IMR-90 (cell line): ENCODE results near the gene BMP8A. TPM values are rescaled to one million over a fixed set of nuclear protein-coding genes. Genes with fewer than 3 reads are reported as not detected.

ENCODE experiments used
- ATAC-seq: fragments of 200-7000 bp; cut with Tn5 transposase; 2 replicates; pipeline ENCODE4 v1.9.1; 2020; ENCODE audit warnings: low read depth, mild to moderate bottlenecking, moderate library complexity
- BruUV-seq: library from RNA; stranded (reverse); fragments of 400-500 nt; replicated peaks from 2 replicates; lab custom pipeline; 2021; lab: Mats Ljungman, UMichigan
- CTCF ChIA-PET: fragments of 300-600 bp; formaldehyde crosslinking; extraction: SDS; loops from one replicate; lab custom pipeline; 2021; ENCODE audit warnings: antibody characterized with exemption; lab: Yijun Ruan, JAX
- POLR2A ChIA-PET: fragments of 300-600 bp; sonication (Branson Sonifier 250); formaldehyde crosslinking; loops from one replicate; lab custom pipeline; 2022; ENCODE audit warnings: antibody characterized with exemption; ENCODE audit not compliant: unreplicated experiment; lab: Charles Lee
- DNase-seq: peaks from one replicate; pipeline ENCODE4 v3.0.0; 2013
- H2AFZ ChIP-seq: replicated peaks from 2 replicates; pipeline ENCODE3; 2013; ENCODE audit warnings: low read length, mild to moderate bottlenecking; ENCODE audit not compliant: poor library complexity
- H2AK5ac ChIP-seq: 2 replicates; pipeline ENCODE4 v1.6.1; 2013; ENCODE audit warnings: low read depth, low read length, inconsistent platforms
- H2AK9ac ChIP-seq: replicated peaks from 2 replicates; pipeline ENCODE3; 2013; ENCODE audit warnings: mild to moderate bottlenecking, low read depth, low read length, moderate library complexity; ENCODE audit not compliant: poor library complexity
- H2BK120ac ChIP-seq: 2 replicates; pipeline ENCODE4 v1.6.1; 2013; ENCODE audit warnings: low read depth, low read length, inconsistent platforms
- H2BK15ac ChIP-seq: 3 replicates; pipeline ENCODE4 v1.6.1; 2013; ENCODE audit warnings: low read depth, low read length, inconsistent platforms
- H2BK20ac ChIP-seq: 2 replicates; pipeline ENCODE4 v1.6.1; 2013; ENCODE audit warnings: low read depth, mild to moderate bottlenecking, inconsistent platforms, low read length, moderate library complexity
- H2BK5ac ChIP-seq: 2 replicates; pipeline ENCODE4 v1.6.1; 2013; ENCODE audit warnings: mild to moderate bottlenecking, low read depth, low read length, inconsistent platforms; ENCODE audit not compliant: poor library complexity, severe bottlenecking
- H3K14ac ChIP-seq: replicated peaks from 2 replicates; pipeline ENCODE4 v1.6.1; 2013; ENCODE audit warnings: low read depth, low read length, inconsistent platforms
- H3K18ac ChIP-seq: 2 replicates; pipeline ENCODE4 v1.6.1; 2013; ENCODE audit warnings: low read depth, low read length, control low read depth
- H3K23ac ChIP-seq: 2 replicates; pipeline ENCODE4 v1.6.1; 2013; ENCODE audit warnings: low read depth, low read length, inconsistent platforms
- H3K27ac ChIP-seq: 2 replicates; pipeline ENCODE4 v1.5.1; 2013; ENCODE audit warnings: mild to moderate bottlenecking, control low read depth, low read length; ENCODE audit not compliant: insufficient read depth
- H3K27me3 ChIP-seq: 2 replicates; pipeline ENCODE4 v1.6.1; 2013; ENCODE audit warnings: low read length; ENCODE audit not compliant: control insufficient read depth, insufficient read depth
- H3K36me3 ChIP-seq: 2 replicates; pipeline ENCODE4 v1.6.1; 2013; ENCODE audit warnings: low read length, mixed read lengths; ENCODE audit not compliant: control insufficient read depth, insufficient read depth
- H3K4ac ChIP-seq: 2 replicates; pipeline ENCODE4 v1.6.1; 2013; ENCODE audit warnings: low read depth, low read length, inconsistent platforms
- H3K4me1 ChIP-seq: 2 replicates; pipeline ENCODE4 v1.6.1; 2013; ENCODE audit warnings: low read length, mixed read lengths; ENCODE audit not compliant: control insufficient read depth, insufficient read depth
- H3K4me2 ChIP-seq: 2 replicates; pipeline ENCODE4 v1.6.1; 2013; ENCODE audit warnings: low read depth, mild to moderate bottlenecking, control low read depth, low read length, moderate library complexity
- H3K4me3 ChIP-seq: 2 replicates; pipeline ENCODE4 v1.5.1; 2013; ENCODE audit warnings: low read depth, mild to moderate bottlenecking, control low read depth, low read length, moderate library complexity; ENCODE audit not compliant: insufficient read depth
- H3K56ac ChIP-seq: 2 replicates; pipeline ENCODE4 v1.6.1; 2013; ENCODE audit warnings: low read length, inconsistent platforms; ENCODE audit not compliant: insufficient read depth; ENCODE audit errors: extremely low read depth
- H3K79me1 ChIP-seq, 2 experiments: 2 replicates each; pipeline ENCODE4 v1.6.1; 2013; ENCODE audit warnings: low read length in 2 of 2, inconsistent platforms in 1 of 2, low read depth in 1 of 2
- H3K9ac ChIP-seq: 2 replicates; pipeline ENCODE4 v1.6.1; 2013; ENCODE audit warnings: low read depth, low read length, control low read depth
- H3K9me1 ChIP-seq: 2 replicates; pipeline ENCODE4 v1.6.1; 2013; ENCODE audit warnings: low read length, inconsistent platforms; ENCODE audit not compliant: insufficient read depth
- H3K9me3 ChIP-seq: 2 replicates; pipeline ENCODE4 v1.6.1; 2013; ENCODE audit warnings: low read length; ENCODE audit not compliant: control insufficient read depth, insufficient read depth
- H4K20me1 ChIP-seq: 2 replicates; pipeline ENCODE4 v1.6.1; 2013; ENCODE audit warnings: low read length, inconsistent platforms; ENCODE audit not compliant: insufficient read depth
- H4K5ac ChIP-seq: 2 replicates; pipeline ENCODE4 v1.6.1; 2013; ENCODE audit warnings: mild to moderate bottlenecking, low read depth, low read length, control low read depth
- H4K8ac ChIP-seq, 2 experiments: 2 replicates each; pipeline ENCODE4 v1.6.1; 2013; ENCODE audit warnings: low read depth in 2 of 2, low read length in 2 of 2, control low read depth in 1 of 2, inconsistent platforms in 1 of 2
- H4K91ac ChIP-seq: 2 replicates; pipeline ENCODE4 v1.6.1; 2013; ENCODE audit warnings: low read depth, low read length, inconsistent platforms; ENCODE audit not compliant: insufficient read depth
- BHLHE40 ChIP-seq: fragments of 150-350 bp; IDR thresholded peaks from 2 replicates; pipeline ENCODE4 v1.6.1; 2016; ENCODE audit warnings: mild to moderate bottlenecking, low read depth, low read length
- CEBPB ChIP-seq: IDR thresholded peaks from 2 replicates; pipeline ENCODE4 v1.6.1; 2012; ENCODE audit warnings: low read depth, low read length, improper control_type of control experiment
- CHD1 ChIP-seq: IDR thresholded peaks from 2 replicates; pipeline ENCODE4 v1.6.1; 2012; ENCODE audit warnings: low read depth, low read length, improper control_type of control experiment
- CTCF ChIP-seq: conservative IDR thresholded peaks from 2 replicates; pipeline ENCODE4 v1.5.1; 2012; ENCODE audit warnings: mild to moderate bottlenecking, low read depth, low read length, improper control_type of control experiment
- ELK1 ChIP-seq: fragments of 150-350 bp; IDR thresholded peaks from 2 replicates; pipeline ENCODE4 v1.6.1; 2016; ENCODE audit warnings: low read depth, mild to moderate bottlenecking, low read length, moderate library complexity, borderline replicate concordance
- FOS ChIP-seq: fragments of 150-350 bp; IDR thresholded peaks from 2 replicates; pipeline ENCODE4 v1.6.1; 2016; ENCODE audit warnings: low read depth, low read length
- MAFK ChIP-seq: IDR thresholded peaks from 2 replicates; pipeline ENCODE4 v1.6.1; 2012; ENCODE audit warnings: low read depth, low read length, improper control_type of control experiment
- MAZ ChIP-seq: IDR thresholded peaks from 2 replicates; pipeline ENCODE4 v1.6.1; 2012; ENCODE audit warnings: low read depth, mild to moderate bottlenecking, low read length, improper control_type of control experiment, moderate library complexity, borderline replicate concordance
- MXI1 ChIP-seq: IDR thresholded peaks from 2 replicates; pipeline ENCODE4 v1.6.1; 2012; ENCODE audit warnings: low read depth, mild to moderate bottlenecking, low read length, moderate library complexity, borderline replicate concordance
- NFE2L2 ChIP-seq: fragments of 150-350 bp; IDR thresholded peaks from 2 replicates; pipeline ENCODE4 v1.6.1; 2016; ENCODE audit warnings: low read depth, mild to moderate bottlenecking, low read length
- POLR2A ChIP-seq: IDR thresholded peaks from 2 replicates; pipeline ENCODE4 v1.6.1; 2012; ENCODE audit warnings: mild to moderate bottlenecking, low read depth, low read length
- RAD21 ChIP-seq: IDR thresholded peaks from 2 replicates; pipeline ENCODE4 v1.6.1; 2012; ENCODE audit warnings: low read length, improper control_type of control experiment
- RCOR1 ChIP-seq: IDR thresholded peaks from 2 replicates; pipeline ENCODE4 v1.6.1; 2012; ENCODE audit warnings: mild to moderate bottlenecking, low read length, improper control_type of control experiment; ENCODE audit not compliant: insufficient replicate concordance
- RFX5 ChIP-seq: IDR thresholded peaks from 2 replicates; pipeline ENCODE4 v1.8.0; 2012; ENCODE audit warnings: low read depth, mild to moderate bottlenecking, low read length, moderate library complexity
- SMC3 ChIP-seq: fragments of 150-350 bp; IDR thresholded peaks from 2 replicates; pipeline ENCODE4 v1.6.1; 2016; ENCODE audit warnings: low read depth, mild to moderate bottlenecking, antibody characterized with exemption, low read length, moderate library complexity
- USF2 ChIP-seq: fragments of 150-350 bp; IDR thresholded peaks from 2 replicates; pipeline ENCODE4 v1.6.1; 2017; ENCODE audit warnings: mild to moderate bottlenecking, antibody characterized with exemption, low read length, low read depth
- WGBS, 2 experiments: methylation state at CpG; one replicate each; pipeline versions ENCODE4 v1.1.5 to v1.1.7; 2013; ENCODE audit warnings: missing lambda C conversion rate in 2 of 2; ENCODE audit not compliant: insufficient read length in 1 of 2; ENCODE audit errors: extremely low coverage in 2 of 2; 5-methylcytosine and 5-hydroxymethylcytosine counted together
- dilution Hi-C: fragments of 300-500 bp; cut with HindIII; formaldehyde crosslinking; loops from one replicate; pipeline ENCODE4 v1.14.3; 2018; ENCODE audit warnings: low sequenced_read_pairs; ENCODE audit not compliant: unreplicated experiment
- in situ Hi-C: fragments of 300-500 bp; cut with MboI; formaldehyde crosslinking; loops from 3 replicates; pipeline ENCODE4 v1.14.3; 2019; ENCODE audit warnings: low sequenced_read_pairs, inconsistent platforms, mixed read lengths
- intact Hi-C: fragments of 100-400 bp; cut with micrococcal nuclease; formaldehyde crosslinking; loops from 2 replicates; pipeline ENCODE4 v1.10.0; 2022
- polyA plus RNA-seq, 3 experiments: library from polyadenylated mRNA; depleted of rRNA; stranded (reverse); fragments of >200 nt; gene quantifications; 2 replicates each; pipeline ENCODE4 v1.2.3, GENCODE V29; 2012; ENCODE audit warnings: low replicate concordance in 1 of 3
- total RNA-seq: library from RNA; depleted of rRNA; stranded (reverse); fragments of >200 nt; gene quantifications from 2 replicates; pipeline ENCODE4 v1.2.3, GENCODE V29; 2012

The BMP8A gene
- total and polyA plus RNA-seq, 2 of the 4 experiments (the other 2 are of a cell fraction): not detected

- H3K4me3 ChIP-seq: no peak overlapping the region
- ChIA-PET POLR2A (no interaction called here), CTCF (no interaction called here)
- H4K20me1 ChIP-seq: peaks cover 4% of the 10 kb centered on the region
- no peaks in the 10 kb centered on the region for H3K27me3 ChIP-seq
- no peak for DNase-seq
- H3K4ac ChIP-seq: no peak overlapping the region
- peaks cover 26% of the 10 kb centered on the region for H3K36me3 ChIP-seq
- no TSS peak for BruUV-seq
- no peak for ATAC-seq
- no peak overlapping the region for H3K18ac ChIP-seq
- no peak overlapping the region for H4K5ac ChIP-seq
- no peak overlapping the region for H2AK9ac ChIP-seq
- no peak overlapping the region for H2AK5ac ChIP-seq
- no peak overlapping the region for H2BK15ac ChIP-seq
- H2AFZ ChIP-seq: no peak overlapping the region
- H3K56ac ChIP-seq: no peak overlapping the region
- H3K14ac ChIP-seq: no peak overlapping the region
- no peak overlapping the region for H2BK5ac ChIP-seq
- no peaks in the 10 kb centered on the region for H3K9me3 ChIP-seq
- H2BK120ac ChIP-seq: no peak overlapping the region
- H3K9me1 ChIP-seq: peaks cover 6% of the 10 kb centered on the region; the same call in 1 of the 2 replicates
- H3K4me2 ChIP-seq: no peak overlapping the region
- H3K79me1 ChIP-seq: 0 out of 4 replicates have a peak, but pooled peaks cover 0 to 3% of the 10 kb centered on the region in 2 experiments
- intact Hi-C loops (no loop called here), in situ Hi-C loops (loop anchor here (25.0 kb wide), 1 partner anchor 683 kb away; the partner anchor contains the start of genes MYCBP and RRAGC), dilution Hi-C loops (no loop called here)
- 98% methylated on average over 8 of the region's 9 CpGs; no CpG with 5 or more reads in 1 of the 2 experiments for WGBS, 2 experiments
- H3K27ac ChIP-seq: no peak overlapping the region
- H4K8ac ChIP-seq: no peak overlapping the region
- H3K9ac ChIP-seq: no peak overlapping the region
- H4K91ac ChIP-seq: no peak overlapping the region
- peaks cover 3% of the 10 kb centered on the region for H3K4me1 ChIP-seq
- no peak overlapping the region for H3K23ac ChIP-seq
- H2BK20ac ChIP-seq: no peak overlapping the region
- no peak for TF ChIP-seq SMC3
- no peak for TF ChIP-seq RCOR1
- TF ChIP-seq USF2: no peak
- no peak for TF ChIP-seq ELK1
- TF ChIP-seq FOS: no peak
- no peak for TF ChIP-seq RAD21
- TF ChIP-seq NFE2L2: no peak
- no peak for TF ChIP-seq MAFK
- TF ChIP-seq CTCF: no peak
- TF ChIP-seq MAZ: no peak
- no peak for TF ChIP-seq RFX5
- no peak for TF ChIP-seq CHD1
- no peak for TF ChIP-seq MXI1
- TF ChIP-seq POLR2A: no peak
- TF ChIP-seq CEBPB: no peak
- TF ChIP-seq BHLHE40: no peak
Measured at GRCh38 chr1:39545531-39545930, 54.1 kb downstream of the BMP8A start.
